GM19351 (cell line): Measurements from ENCODE around the gene SUMO4.

Experiments
- ATAC-seq: cut with Tn5 transposase; IDR thresholded peaks from one replicate; pipeline ENCODE4 v1.9.1; 2021; ENCODE audit warnings: mild to moderate bottlenecking, moderate library complexity; ENCODE audit not compliant: unreplicated experiment

Gene SUMO4

GRCh38 chr6:149389509-149390297, 10.4 kb upstream of the SUMO4 start:
- ATAC-seq, result no peak

- no peak for ATAC-seq
Measured at GRCh38 chr6:149392093-149392492, 8.0 kb upstream of the SUMO4 start.

GRCh38 chr6:149392535-149392934, 7.5 kb upstream of the SUMO4 start:
- no peak for ATAC-seq

- ATAC-seq, result no peak
Measured at GRCh38 chr6:149393002-149393679, 6.9 kb upstream of the SUMO4 start.

- no peak for ATAC-seq
Measured at GRCh38 chr6:149395185-149395584, 4.9 kb upstream of the SUMO4 start.

GRCh38 chr6:149397384-149397783, 2.7 kb upstream of the SUMO4 start:
- no peak for ATAC-seq

- no peak for ATAC-seq
Measured at GRCh38 chr6:149403534-149403933, 3.5 kb downstream of the SUMO4 start.

GRCh38 chr6:149405823-149406765, 6.0 kb downstream of the SUMO4 start:
- ATAC-seq, result no peak

- no peak for ATAC-seq
Measured at GRCh38 chr6:149409617-149410016, 9.6 kb downstream of the SUMO4 start.

GRCh38 chr6:149410557-149410956, 10.5 kb downstream of the SUMO4 start:
- ATAC-seq, result no peak

- no peak for ATAC-seq
Measured at GRCh38 chr6:149414009-149414408, 13.9 kb downstream of the SUMO4 start.

GRCh38 chr6:149414821-149415220, 14.8 kb downstream of the SUMO4 start:
- no peak for ATAC-seq

GRCh38 chr6:149419696-149420404, 19.8 kb downstream of the SUMO4 start:
- no peak for ATAC-seq

- ATAC-seq, result no peak
Measured at GRCh38 chr6:149421132-149421531, 21.1 kb downstream of the SUMO4 start.

GRCh38 chr6:149422581-149422980, 22.5 kb downstream of the SUMO4 start:
- no peak for ATAC-seq

- no peak for ATAC-seq
Measured at GRCh38 chr6:149423964-149424440, 23.9 kb downstream of the SUMO4 start.

- no peak for ATAC-seq
Measured at GRCh38 chr6:149425224-149425623, 25.2 kb downstream of the SUMO4 start.

GRCh38 chr6:149425754-149426153, 25.7 kb downstream of the SUMO4 start:
- ATAC-seq, result no peak

- ATAC-seq, result no peak
Measured at GRCh38 chr6:149428606-149429005, 28.5 kb downstream of the SUMO4 start.
